Subcutaneous abdominal adipose tissue (tissue), 5 donors: ENCODE data around the gene IFNA2.
"Not testable (repeated sequence)": the region's sequence is repeated elsewhere in the genome, so short reads cannot be mapped to it uniquely, and the experiment has no call there.

Source experiments
- H3K27ac ChIP-seq: one replicate; pipeline ENCODE4 v1.7.0; 2013; ENCODE audit warnings: low read depth, mild to moderate bottlenecking, inconsistent platforms, low read length, moderate library complexity
- H3K27me3 ChIP-seq, 5 donors: one replicate each; pipeline ENCODE4 v1.7.0; 2013; ENCODE audit warnings: low read length in 5 of 5, inconsistent platforms in 1 of 5; ENCODE audit not compliant: control insufficient read depth in 5 of 5, insufficient read depth in 4 of 5
- H3K36me3 ChIP-seq, 5 donors: one replicate each; pipeline ENCODE4 v1.7.0; 2013; ENCODE audit warnings: low read length in 5 of 5; ENCODE audit not compliant: control insufficient read depth in 5 of 5, insufficient read depth in 5 of 5
- H3K4me1 ChIP-seq, 5 donors: one replicate each; pipeline ENCODE4 v1.7.0; 2013; ENCODE audit warnings: low read length in 5 of 5, mild to moderate bottlenecking in 3 of 5, moderate library complexity in 1 of 5; ENCODE audit not compliant: control insufficient read depth in 5 of 5, insufficient read depth in 5 of 5
- H3K4me3 ChIP-seq, 5 donors: one replicate each; pipeline ENCODE4 v1.7.0; 2013; ENCODE audit warnings: low read length in 5 of 5, low read depth in 1 of 5
- H3K9ac ChIP-seq, 5 donors: one replicate each; pipeline ENCODE4 v1.7.0; 2013; ENCODE audit warnings: low read length in 5 of 5, mild to moderate bottlenecking in 4 of 5, moderate library complexity in 3 of 5
- H3K9me3 ChIP-seq, 5 donors: one replicate each; pipeline ENCODE4 v1.7.0; 2013; ENCODE audit warnings: low read length in 5 of 5; ENCODE audit not compliant: control insufficient read depth in 5 of 5
- donor health status: healthy.
- donor health status: healthy.
- donor health status: healthy.
- donor health status: healthy.
- donor health status: healthy.

IFNA2 gene

GRCh38 chr9:21385131-21385670 is at the start of gene IFNA2:
IFNA2 (minus strand) TSS chr9:21385398; CDS start chr9:21385329, 69 bp downstream.
- no peak within 1 kb of the TSS for H3K4me3 ChIP-seq
- no peak within 1 kb of the TSS for H3K27ac ChIP-seq
- no peaks in the 10 kb centered on the region for H3K36me3 ChIP-seq
- peaks cover 0 to 16% (median 3%) of the 10 kb centered on the region in 5 donors for H3K27me3 ChIP-seq
- no peak within 1 kb of the TSS for H3K9ac ChIP-seq
- no peaks in the 10 kb centered on the region for H3K9me3 ChIP-seq
- H3K4me1 ChIP-seq: peaks cover 0 to 12% (median 0%) of the 10 kb centered on the region in 5 donors

- not testable (repeated sequence) for H3K4me3 ChIP-seq, H3K27ac ChIP-seq, H3K36me3 ChIP-seq, H3K27me3 ChIP-seq, H3K9me3 ChIP-seq, H3K4me1 ChIP-seq, H3K9ac ChIP-seq
Measured at GRCh38 chr9:21435015-21435383, 49.8 kb upstream of the IFNA2 start.

GRCh38 chr9:21434202-21435014 is 49.2 kb upstream of the IFNA2 start:
- H3K27ac ChIP-seq: no peak overlapping the region
- H3K4me1 ChIP-seq: peaks cover 0 to 7% (median 0%) of the 10 kb centered on the region in 5 donors
- no peaks in the 10 kb centered on the region for H3K36me3 ChIP-seq
- peaks cover 0 to 3% (median 0%) of the 10 kb centered on the region in 5 donors for H3K27me3 ChIP-seq
- H3K4me3 ChIP-seq: no peak overlapping the region
- H3K9me3 ChIP-seq: no peaks in the 10 kb centered on the region
- H3K9ac ChIP-seq: no peak overlapping the region

- H3K9me3 ChIP-seq: no peaks in the 10 kb centered on the region
- no peak overlapping the region for H3K4me3 ChIP-seq
- H3K27ac ChIP-seq: no peak overlapping the region
- no peak overlapping the region for H3K9ac ChIP-seq
- peaks cover 0 to 2% (median 0%) of the 10 kb centered on the region in 5 donors for H3K27me3 ChIP-seq
- H3K36me3 ChIP-seq: no peaks in the 10 kb centered on the region
- H3K4me1 ChIP-seq: peaks cover 0 to 7% (median 0%) of the 10 kb centered on the region in 5 donors
Measured at GRCh38 chr9:21432672-21433425, 47.7 kb upstream of the IFNA2 start.

GRCh38 chr9:21429191-21429590 is 44.0 kb upstream of the IFNA2 start:
- H3K27ac ChIP-seq: no peak overlapping the region
- H3K9me3 ChIP-seq: no peaks in the 10 kb centered on the region
- peaks cover 0 to 7% (median 0%) of the 10 kb centered on the region in 5 donors for H3K4me1 ChIP-seq
- no peaks in the 10 kb centered on the region for H3K36me3 ChIP-seq
- H3K9ac ChIP-seq: no peak overlapping the region
- no peak overlapping the region for H3K4me3 ChIP-seq
- H3K27me3 ChIP-seq: no peaks in the 10 kb centered on the region

GRCh38 chr9:21428235-21428634 is 43.0 kb upstream of the IFNA2 start:
- Histone ChIP-seq H3K27ac (no peak overlapping the region), H3K36me3 (no peaks in the 10 kb centered on the region), H3K9me3 (no peaks in the 10 kb centered on the region), H3K9ac (no peak overlapping the region), H3K27me3 (no peaks in the 10 kb centered on the region), H3K4me3 (no peak overlapping the region), H3K4me1 (peaks cover 0 to 7% (median 0%) of the 10 kb centered on the region in 5 donors)

- H3K9me3 ChIP-seq: no peaks in the 10 kb centered on the region
- no peaks in the 10 kb centered on the region for H3K36me3 ChIP-seq
Measured at GRCh38 chr9:21415493-21416267, 30.5 kb upstream of the IFNA2 start.

GRCh38 chr9:21414220-21414940 is 29.2 kb upstream of the IFNA2 start:
- no peak overlapping the region for H3K27ac ChIP-seq
- H3K4me3 ChIP-seq: no peak overlapping the region
- no peaks in the 10 kb centered on the region for H3K4me1 ChIP-seq
- H3K36me3 ChIP-seq: no peaks in the 10 kb centered on the region
- no peaks in the 10 kb centered on the region for H3K27me3 ChIP-seq
- H3K9me3 ChIP-seq: no peaks in the 10 kb centered on the region
- H3K9ac ChIP-seq: no peak overlapping the region

More at GRCh38 chr9:21415493-21416267, 30.5 kb upstream of the IFNA2 start:
- Histone ChIP-seq H3K4me1 (no peaks in the 10 kb centered on the region), H3K27me3 (no peaks in the 10 kb centered on the region), H3K27ac (no peak overlapping the region), H3K9ac (no peak overlapping the region), H3K4me3 (no peak overlapping the region)

GRCh38 chr9:21413624-21414023 is 28.4 kb upstream of the IFNA2 start:
- Histone ChIP-seq H3K27me3 (no peaks in the 10 kb centered on the region), H3K27ac (no peak overlapping the region), H3K4me3 (no peak overlapping the region), H3K36me3 (no peaks in the 10 kb centered on the region), H3K4me1 (no peaks in the 10 kb centered on the region), H3K9me3 (no peaks in the 10 kb centered on the region), H3K9ac (no peak overlapping the region)
